GM18951 (cell line): ENCODE measurements around the gene HIPK1.

Experiments
- POLR2A ChIP-seq: IDR thresholded peaks from 4 replicates; pipeline ENCODE4 v1.6.1; 2011; ENCODE audit warnings: mild to moderate bottlenecking; ENCODE audit not compliant: insufficient read length, insufficient read depth; ENCODE audit errors: extremely low read depth
- in situ Hi-C: fragments of 300-500 bp; cut with MboI; formaldehyde crosslinking; loops from one replicate; pipeline ENCODE4 v1.12.0; 2022; ENCODE audit warnings: low sequenced_read_pairs, mixed read lengths, inconsistent platforms; ENCODE audit not compliant: unreplicated experiment

Gene HIPK1

DNA sequence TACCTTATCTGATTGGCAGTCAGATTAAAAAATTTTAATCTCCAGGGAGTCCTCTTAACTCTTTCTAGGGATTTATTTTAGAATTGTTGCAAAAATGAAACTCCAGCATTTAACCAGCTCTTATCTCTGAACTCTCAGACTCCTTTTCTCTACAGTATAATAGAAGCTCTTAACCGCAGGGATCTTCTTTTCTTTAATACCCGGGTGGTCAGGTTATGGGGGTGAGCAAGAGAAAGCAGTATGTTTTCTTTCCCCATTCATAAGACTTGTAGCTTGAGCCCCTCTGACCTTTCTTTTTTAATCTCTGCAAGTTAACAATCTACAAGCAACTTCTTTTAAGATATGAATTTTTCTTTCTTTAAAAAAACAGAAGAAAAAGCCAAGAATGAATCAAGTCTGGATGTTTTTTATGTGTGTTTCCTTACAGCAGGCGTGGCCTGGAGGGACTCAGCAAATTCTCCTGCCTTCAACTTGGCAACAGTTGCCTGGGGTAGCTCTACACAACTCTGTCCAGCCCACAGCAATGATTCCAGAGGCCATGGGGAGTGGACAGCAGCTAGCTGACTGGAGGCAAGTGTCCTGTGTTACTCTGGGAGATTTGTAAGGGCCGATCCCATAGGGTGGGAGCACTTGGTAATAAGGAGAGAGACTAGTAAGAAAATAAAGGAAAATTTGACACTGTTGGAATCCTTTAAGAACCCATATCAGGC, 36.7 kb downstream of the HIPK1 start:
- no peak for TF ChIP-seq POLR2A
- in situ Hi-C loops: no loop called here

DNA sequence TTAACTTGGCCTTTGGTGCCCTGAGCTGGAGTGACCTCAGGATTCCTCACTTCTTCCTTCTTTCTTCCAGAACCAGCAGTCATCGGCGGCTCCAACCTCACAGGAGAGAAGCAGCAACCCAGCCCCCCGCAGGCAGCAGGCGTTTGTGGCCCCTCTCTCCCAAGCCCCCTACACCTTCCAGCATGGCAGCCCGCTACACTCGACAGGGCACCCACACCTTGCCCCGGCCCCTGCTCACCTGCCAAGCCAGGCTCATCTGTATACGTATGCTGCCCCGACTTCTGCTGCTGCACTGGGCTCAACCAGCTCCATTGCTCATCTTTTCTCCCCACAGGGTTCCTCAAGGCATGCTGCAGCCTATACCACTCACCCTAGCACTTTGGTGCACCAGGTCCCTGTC, 43.8 kb downstream of the HIPK1 start:
- in situ Hi-C loops: no loop called here
- TF ChIP-seq POLR2A: no peak

DNA sequence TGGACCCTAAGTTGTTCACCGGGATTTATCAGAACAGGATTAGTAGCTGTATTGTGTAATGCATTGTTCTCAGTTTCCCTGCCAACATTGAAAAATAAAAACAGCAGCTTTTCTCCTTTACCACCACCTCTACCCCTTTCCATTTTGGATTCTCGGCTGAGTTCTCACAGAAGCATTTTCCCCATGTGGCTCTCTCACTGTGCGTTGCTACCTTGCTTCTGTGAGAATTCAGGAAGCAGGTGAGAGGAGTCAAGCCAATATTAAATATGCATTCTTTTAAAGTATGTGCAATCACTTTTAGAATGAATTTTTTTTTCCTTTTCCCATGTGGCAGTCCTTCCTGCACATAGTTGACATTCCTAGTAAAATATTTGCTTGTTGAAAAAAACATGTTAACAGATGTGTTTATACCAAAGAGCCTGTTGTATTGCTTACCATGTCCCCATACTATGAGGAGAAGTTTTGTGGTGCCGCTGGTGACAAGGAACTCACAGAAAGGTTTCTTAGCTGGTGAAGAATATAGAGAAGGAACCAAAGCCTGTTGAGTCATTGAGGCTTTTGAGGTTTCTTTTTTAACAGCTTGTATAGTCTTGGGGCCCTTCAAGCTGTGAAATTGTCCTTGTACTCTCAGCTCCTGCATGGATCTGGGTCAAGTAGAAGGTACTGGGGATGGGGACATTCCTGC, 46.2 kb downstream of the HIPK1 start:
- in situ Hi-C loops: no loop called here
- TF ChIP-seq POLR2A: no peak

DNA sequence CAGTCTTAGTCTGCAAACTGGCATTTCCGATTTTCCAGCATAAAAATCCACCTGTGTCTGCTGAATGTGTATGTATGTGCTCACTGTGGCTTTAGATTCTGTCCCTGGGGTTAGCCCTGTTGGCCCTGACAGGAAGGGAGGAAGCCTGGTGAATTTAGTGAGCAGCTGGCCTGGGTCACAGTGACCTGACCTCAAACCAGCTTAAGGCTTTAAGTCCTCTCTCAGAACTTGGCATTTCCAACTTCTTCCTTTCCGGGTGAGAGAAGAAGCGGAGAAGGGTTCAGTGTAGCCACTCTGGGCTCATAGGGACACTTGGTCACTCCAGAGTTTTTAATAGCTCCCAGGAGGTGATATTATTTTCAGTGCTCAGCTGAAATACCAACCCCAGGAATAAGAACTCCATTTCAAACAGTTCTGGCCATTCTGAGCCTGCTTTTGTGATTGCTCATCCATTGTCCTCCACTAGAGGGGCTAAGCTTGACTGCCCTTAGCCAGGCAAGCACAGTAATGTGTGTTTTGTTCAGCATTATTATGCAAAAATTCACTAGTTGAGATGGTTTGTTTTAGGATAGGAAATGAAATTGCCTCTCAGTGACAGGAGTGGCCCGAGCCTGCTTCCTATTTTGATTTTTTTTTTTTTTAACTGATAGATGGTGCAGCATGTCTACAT, 47.6 kb downstream of the HIPK1 start:
- in situ Hi-C loops: no loop called here
- TF ChIP-seq POLR2A: no peak

DNA sequence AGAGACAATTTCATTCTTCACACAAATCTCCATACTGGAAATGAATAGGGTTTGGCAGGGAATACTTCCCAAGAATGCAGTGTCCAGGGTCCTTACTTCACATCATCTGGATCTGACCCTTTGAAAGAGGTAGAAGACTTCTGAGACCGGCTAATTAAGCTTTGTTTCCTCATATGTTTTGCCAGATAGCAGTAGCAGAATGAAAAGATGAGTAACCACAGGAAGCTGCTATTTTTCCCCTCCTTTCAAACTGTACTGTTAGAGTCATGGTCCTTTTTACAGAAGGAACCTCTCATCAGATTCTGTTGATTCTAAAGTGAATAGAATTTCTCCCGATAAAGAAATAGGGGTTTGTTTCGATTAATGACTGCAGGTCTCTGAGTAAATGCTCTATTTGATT, 48.8 kb downstream of the HIPK1 start:
- in situ Hi-C loops: no loop called here
- TF ChIP-seq POLR2A: no peak

DNA sequence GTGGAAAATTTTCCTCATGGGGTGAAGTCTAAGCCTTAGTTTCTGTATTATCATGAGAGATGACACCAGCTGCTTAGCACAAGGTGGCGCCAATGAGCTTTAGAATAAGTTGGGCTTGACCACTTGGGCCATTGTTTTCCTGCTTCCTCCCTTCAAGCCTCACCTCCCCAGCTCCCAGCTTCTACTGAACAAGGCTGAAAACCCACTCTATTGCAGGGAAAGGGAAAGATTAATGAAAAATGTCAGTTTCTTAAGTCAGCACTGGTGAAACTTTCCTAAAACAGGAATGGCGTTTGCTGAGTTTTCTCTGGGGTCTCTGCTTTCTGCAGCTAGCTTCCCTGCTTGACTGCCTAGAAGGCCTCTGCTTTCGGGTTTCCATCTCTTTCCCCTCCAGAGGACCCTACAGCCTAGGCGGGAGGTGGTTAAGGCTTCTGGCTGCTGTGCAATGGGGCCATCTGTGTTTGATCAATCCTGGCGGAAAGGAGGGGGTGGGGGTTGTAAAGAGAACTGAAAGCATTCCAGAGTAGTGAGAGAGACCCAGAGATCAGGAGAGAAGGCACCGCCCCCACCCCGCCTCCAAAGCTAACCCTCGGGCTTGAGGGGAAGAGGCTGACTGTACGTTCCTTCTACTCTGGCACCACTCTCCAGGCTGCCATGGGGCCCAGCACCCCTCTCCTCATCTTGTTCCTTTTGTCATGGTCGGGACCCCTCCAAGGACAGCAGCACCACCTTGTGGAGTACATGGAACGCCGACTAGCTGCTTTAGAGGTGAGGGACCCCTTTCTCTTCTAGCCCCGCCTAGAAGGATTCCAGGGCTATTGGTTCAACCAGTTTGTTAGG, 50.0 kb downstream of the HIPK1 start, which contains the start of gene OLFML3:
Gene OLFML3, plus strand, starts transcription at position 612 of the 840 bp plus-strand sequence. Its CDS starts 43 bp downstream, at position 655.
- TF ChIP-seq POLR2A: no peak
- in situ Hi-C loops: no loop called here

DNA sequence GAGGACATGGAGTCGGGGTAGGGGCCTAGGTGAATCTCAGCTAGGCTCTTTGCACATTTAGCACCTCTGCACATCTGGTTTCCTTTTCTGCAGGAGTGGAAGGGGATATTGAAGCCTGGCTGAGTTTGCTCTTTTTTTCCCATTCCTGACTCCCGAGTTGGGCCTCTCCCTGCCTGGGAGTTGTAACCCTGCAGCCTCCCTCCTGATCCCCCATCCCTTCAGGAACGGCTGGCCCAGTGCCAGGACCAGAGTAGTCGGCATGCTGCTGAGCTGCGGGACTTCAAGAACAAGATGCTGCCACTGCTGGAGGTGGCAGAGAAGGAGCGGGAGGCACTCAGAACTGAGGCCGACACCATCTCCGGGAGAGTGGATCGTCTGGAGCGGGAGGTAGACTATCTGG, 51.0 kb downstream of the HIPK1 start:
- no peak for TF ChIP-seq POLR2A
- in situ Hi-C loops: loop anchor here (5.0 kb wide), 1 partner anchor 292 kb away; no protein-coding TSS in a partner anchor

DNA sequence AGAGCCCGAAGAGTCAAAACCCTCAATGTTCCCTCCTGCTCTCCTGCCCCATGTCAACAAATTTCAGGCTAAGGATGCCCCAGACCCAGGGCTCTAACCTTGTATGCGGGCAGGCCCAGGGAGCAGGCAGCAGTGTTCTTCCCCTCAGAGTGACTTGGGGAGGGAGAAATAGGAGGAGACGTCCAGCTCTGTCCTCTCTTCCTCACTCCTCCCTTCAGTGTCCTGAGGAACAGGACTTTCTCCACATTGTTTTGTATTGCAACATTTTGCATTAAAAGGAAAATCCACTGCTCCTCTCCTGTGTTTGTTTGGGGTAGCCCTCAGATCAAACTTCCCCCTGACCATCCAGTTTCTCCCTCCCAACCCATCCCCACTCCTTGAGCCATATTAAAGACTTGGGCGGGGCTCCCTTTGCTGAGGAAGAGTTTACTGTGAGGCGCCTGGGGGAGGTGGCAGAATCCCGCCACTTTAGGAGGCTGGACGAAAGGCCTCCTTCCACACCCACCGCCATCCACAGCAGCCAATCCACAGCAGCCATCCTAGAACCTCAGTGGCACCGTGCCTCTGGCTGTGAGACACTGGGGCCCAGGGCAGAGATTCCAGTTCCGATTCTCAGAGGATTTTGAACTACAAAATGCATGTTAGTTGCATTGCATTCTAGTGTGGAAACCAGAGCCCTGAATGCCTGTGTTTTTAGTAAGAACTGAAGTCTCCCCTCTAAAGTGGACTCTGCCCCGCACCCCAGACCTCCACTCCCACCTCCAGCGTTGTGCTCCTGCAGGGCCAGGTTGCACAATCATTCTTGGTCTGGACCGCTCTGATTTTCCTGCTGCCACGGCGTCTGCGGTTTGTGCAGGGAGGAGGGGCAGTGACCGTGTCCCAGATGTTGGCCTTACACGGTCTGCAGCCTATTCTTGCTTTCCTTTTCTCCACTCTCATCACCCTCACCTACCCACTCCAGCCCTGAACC, 53.1 kb downstream of the HIPK1 start:
- no peak for TF ChIP-seq POLR2A
- in situ Hi-C loops: loop anchor here (5.0 kb wide), 1 partner anchor 290 kb away; no protein-coding TSS in a partner anchor

DNA sequence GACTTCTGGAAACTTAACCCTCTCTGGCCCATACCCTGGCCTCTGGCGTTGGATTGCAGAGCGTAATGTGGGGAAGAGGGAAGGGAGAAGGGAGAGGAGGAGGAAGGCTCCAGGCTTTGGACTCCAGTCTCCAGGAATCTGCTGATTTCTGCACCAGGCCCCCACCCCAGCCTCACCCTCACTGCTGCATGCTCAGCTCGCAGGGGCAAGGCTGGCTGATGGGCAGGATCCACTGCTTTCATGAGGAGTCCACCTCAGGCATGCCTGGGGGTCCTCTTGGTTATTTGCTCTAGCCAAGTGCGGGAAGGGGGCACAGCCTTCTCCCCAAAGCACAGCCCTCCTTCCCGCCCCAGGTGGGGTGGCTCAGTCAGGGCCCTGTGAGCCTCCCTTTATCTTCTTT, 53.8 kb downstream of the HIPK1 start:
- in situ Hi-C loops: loop anchor here (5.0 kb wide), 1 partner anchor 289 kb away; no protein-coding TSS in a partner anchor
- no peak for TF ChIP-seq POLR2A

DNA sequence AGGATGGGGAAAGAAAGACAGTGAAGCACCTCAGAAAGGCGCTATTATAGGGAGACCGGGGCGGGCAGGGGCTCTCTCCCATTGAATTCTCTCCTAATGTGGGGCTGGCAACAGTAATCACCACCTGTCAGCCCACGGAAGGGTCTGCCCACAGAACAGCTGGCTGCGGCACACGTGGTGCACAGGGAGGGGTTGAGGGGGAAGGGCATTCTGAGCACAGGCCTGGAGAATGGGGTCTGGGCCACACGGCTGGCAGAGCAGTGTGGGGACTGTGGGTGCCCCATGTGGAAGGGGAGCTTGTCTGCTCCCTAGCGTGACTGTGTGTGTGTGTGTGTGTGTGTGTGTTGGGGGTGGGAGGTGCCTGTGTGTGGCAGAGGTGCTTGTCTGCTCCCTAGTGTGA, 54.3 kb downstream of the HIPK1 start:
- in situ Hi-C loops: loop anchor here (5.0 kb wide), 1 partner anchor 289 kb away; no protein-coding TSS in a partner anchor
- no peak for TF ChIP-seq POLR2A

DNA sequence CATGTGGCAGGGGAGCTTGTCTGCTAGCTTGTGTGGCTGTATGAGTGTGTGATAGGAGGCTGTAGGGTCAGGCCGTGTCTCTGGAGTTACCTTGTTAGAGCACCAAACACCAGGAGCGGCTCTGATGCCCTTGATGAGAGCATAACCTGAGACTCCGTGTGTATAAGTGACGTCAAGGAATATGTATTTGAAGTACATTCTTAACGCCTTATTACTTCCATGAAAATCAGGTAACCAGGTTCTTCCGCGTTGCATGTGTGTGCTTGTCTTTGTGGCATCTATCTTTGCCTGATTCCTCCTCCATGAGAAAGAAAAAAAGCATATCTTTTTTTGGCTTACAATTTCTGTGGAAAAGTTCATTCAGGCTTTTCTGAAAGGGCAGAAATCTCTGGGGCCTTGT, 54.7 kb downstream of the HIPK1 start:
- no peak for TF ChIP-seq POLR2A

More for the DNA sequence above, 54.7 kb downstream of the HIPK1 start:
- in situ Hi-C loops: loop anchor here (5.0 kb wide), 1 partner anchor 288 kb away; no protein-coding TSS in a partner anchor
